NCI-H1436 treated with DMSO at 0.1 percent for 48 hours (cell line): ENCODE measurements around the gene SIGLEC7.
A peak's percentile ranks its signal among the peaks of the same experiment; 100 is the strongest.

Experiments
- DNase-seq: peaks from one replicate; lab custom pipeline; 2025; lab: John Stamatoyannopoulos, UW

The SIGLEC7 gene

GRCh38 chr19:51169283-51169918 is 27.3 kb downstream of the SIGLEC7 start:
- DNase-seq, result peak; percentile 2

GRCh38 chr19:51172223-51172622 is 30.1 kb downstream of the SIGLEC7 start:
- DNase-seq, result no peak

- DNase-seq, result no peak
Measured at GRCh38 chr19:51173681-51174080, 31.6 kb downstream of the SIGLEC7 start.

GRCh38 chr19:51179256-51179655 is 37.2 kb downstream of the SIGLEC7 start:
- DNase-seq, result no peak

GRCh38 chr19:51181377-51181912 is 39.3 kb downstream of the SIGLEC7 start:
- no peak for DNase-seq

GRCh38 chr19:51181913-51182419 is 39.9 kb downstream of the SIGLEC7 start:
- DNase-seq, result no peak

GRCh38 chr19:51183629-51184028 is 41.5 kb downstream of the SIGLEC7 start:
- no peak for DNase-seq

- DNase-seq, result no peak
Measured at GRCh38 chr19:51185069-51185867, 43.2 kb downstream of the SIGLEC7 start.

- DNase-seq, result no peak
Measured at GRCh38 chr19:51185868-51186215, 43.7 kb downstream of the SIGLEC7 start.

GRCh38 chr19:51186323-51186722 is 44.2 kb downstream of the SIGLEC7 start:
- no peak for DNase-seq

GRCh38 chr19:51187395-51188226 is 45.5 kb downstream of the SIGLEC7 start:
- DNase-seq, result no peak

GRCh38 chr19:51188227-51188559 is 46.1 kb downstream of the SIGLEC7 start:
- DNase-seq, result no peak

- no peak for DNase-seq
Measured at GRCh38 chr19:51192689-51193088, 50.6 kb downstream of the SIGLEC7 start.

GRCh38 chr19:51194527-51195315 is 52.6 kb downstream of the SIGLEC7 start:
- no peak for DNase-seq

- DNase-seq, result no peak
Measured at GRCh38 chr19:51195316-51195586, 53.1 kb downstream of the SIGLEC7 start.

GRCh38 chr19:51195616-51196015 is 53.5 kb downstream of the SIGLEC7 start:
- no peak for DNase-seq

GRCh38 chr19:51196181-51196580 is 54.1 kb downstream of the SIGLEC7 start:
- no peak for DNase-seq

GRCh38 chr19:51198641-51199040 is 56.5 kb downstream of the SIGLEC7 start:
- DNase-seq, result no peak

- DNase-seq, result no peak
Measured at GRCh38 chr19:51200071-51200666, 58.1 kb downstream of the SIGLEC7 start.

- no peak for DNase-seq
Measured at GRCh38 chr19:51201712-51202111, 59.6 kb downstream of the SIGLEC7 start.
